SJCRH30 (cell line): ENCODE measurements around the gene TRPV2. TPM values are rescaled to one million over a fixed set of nuclear protein-coding genes. Genes with fewer than 3 reads are reported as not detected.
"Not testable (repeated sequence)": the region's sequence is repeated elsewhere in the genome, so short reads cannot be mapped to it uniquely, and the experiment has no call there.

Experiments
- DNase-seq, 2 experiments: peaks; one replicate each; pipeline ENCODE4 v3.0.0-alpha.2; 2015 to 2020
- H3K27ac ChIP-seq: fragments of 250-450 bp; sonication (Bioruptor Pico); 2 replicates; pipeline ENCODE4 v1.5.1; 2020; ENCODE audit warnings: mild to moderate bottlenecking, moderate library complexity
- H3K27me3 ChIP-seq: fragments of 250-450 bp; sonication (Bioruptor Pico); 2 replicates; pipeline ENCODE4 v1.5.1; 2020; ENCODE audit warnings: mild to moderate bottlenecking, moderate library complexity
- H3K36me3 ChIP-seq: fragments of 250-450 bp; sonication (Bioruptor Pico); 2 replicates; pipeline ENCODE4 v1.5.1; 2020; ENCODE audit warnings: mild to moderate bottlenecking, moderate library complexity
- H3K4me1 ChIP-seq: fragments of 250-450 bp; sonication (Bioruptor Pico); 2 replicates; pipeline ENCODE4 v1.5.1; 2020; ENCODE audit warnings: mild to moderate bottlenecking, moderate library complexity
- H3K4me3 ChIP-seq: fragments of 250-450 bp; sonication (Bioruptor Pico); 2 replicates; pipeline ENCODE4 v1.5.1; 2020; ENCODE audit warnings: mild to moderate bottlenecking, moderate library complexity
- H3K9me3 ChIP-seq: fragments of 250-450 bp; sonication (Bioruptor Pico); replicated peaks from 2 replicates; pipeline ENCODE4 v1.5.1; 2020; ENCODE audit warnings: mild to moderate bottlenecking, moderate library complexity
- total RNA-seq: library from RNA; depleted of rRNA; stranded (reverse); fragments of >200 nt; shearing (Covaris generic); gene quantifications from 2 replicates; pipeline ENCODE4 v1.2.3, GENCODE V29; 2014

The TRPV2 gene
- total RNA-seq, 1 experiment from 2014 or later = 0.42 TPM

DNA sequence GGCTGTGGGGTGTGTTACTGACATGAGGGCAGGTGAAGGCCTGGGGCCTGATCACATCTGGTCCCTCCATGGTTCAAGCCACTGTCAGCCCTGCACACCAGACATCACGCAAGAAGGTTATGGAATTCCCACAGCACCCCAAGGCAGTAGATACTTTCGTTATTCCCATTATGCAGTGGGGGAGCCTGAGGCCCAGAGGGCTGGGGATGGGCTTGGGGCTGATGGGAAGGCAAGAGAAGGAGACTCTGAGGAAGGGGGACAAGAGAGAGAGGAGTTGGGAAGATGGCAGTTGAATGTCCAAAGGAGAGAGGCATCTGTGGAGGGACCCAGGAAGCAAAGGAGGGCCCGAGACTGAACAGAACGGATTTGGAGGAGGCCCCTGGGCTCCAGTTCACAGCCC lies 34.7 kb downstream of the TRPV2 start:
- no peak for DNase-seq
- Histone ChIP-seq H3K27me3 (no peaks in the 10 kb centered on the region), H3K4me3 (no peak overlapping the region), H3K36me3 (peaks cover 37% of the 10 kb centered on the region), H3K9me3 (no peaks in the 10 kb centered on the region), H3K27ac (no peak overlapping the region), H3K4me1 (no peaks in the 10 kb centered on the region)

DNA sequence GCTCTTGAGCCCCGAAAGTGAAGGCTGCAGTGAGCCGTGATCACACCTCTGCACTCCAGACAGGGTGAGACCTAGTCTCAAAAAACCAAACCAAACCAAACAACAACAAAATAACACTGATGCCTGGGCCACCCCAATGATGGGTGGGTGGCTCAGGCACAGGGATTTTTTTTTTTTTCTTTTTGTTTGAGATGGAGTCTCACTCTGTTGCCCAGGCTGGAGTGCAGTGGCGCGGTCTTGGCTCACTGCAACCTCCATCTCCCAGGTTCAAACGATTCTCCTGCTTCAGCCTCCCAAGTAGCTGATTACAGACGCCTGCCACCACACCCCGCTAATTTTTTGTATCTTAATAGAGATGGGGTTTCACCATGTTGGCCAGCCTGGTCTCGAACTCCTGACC lies 36.9 kb downstream of the TRPV2 start:
- not testable (repeated sequence) for DNase-seq, H3K27me3 ChIP-seq, H3K4me1 ChIP-seq, H3K9me3 ChIP-seq, H3K27ac ChIP-seq, H3K4me3 ChIP-seq
- H3K36me3 ChIP-seq = peaks cover 17% of the 10 kb centered on the region

- H3K27me3 ChIP-seq = no peaks in the 10 kb centered on the region
- no peak for DNase-seq
- H3K4me1 ChIP-seq = no peaks in the 10 kb centered on the region
- H3K27ac ChIP-seq = no peak overlapping the region
- no peak overlapping the region for H3K4me3 ChIP-seq
- peaks cover 5% of the 10 kb centered on the region for H3K36me3 ChIP-seq
- no peaks in the 10 kb centered on the region for H3K9me3 ChIP-seq
Observed at GRCh38 chr17:16453493-16453851, 38.1 kb downstream of the TRPV2 start.

DNA sequence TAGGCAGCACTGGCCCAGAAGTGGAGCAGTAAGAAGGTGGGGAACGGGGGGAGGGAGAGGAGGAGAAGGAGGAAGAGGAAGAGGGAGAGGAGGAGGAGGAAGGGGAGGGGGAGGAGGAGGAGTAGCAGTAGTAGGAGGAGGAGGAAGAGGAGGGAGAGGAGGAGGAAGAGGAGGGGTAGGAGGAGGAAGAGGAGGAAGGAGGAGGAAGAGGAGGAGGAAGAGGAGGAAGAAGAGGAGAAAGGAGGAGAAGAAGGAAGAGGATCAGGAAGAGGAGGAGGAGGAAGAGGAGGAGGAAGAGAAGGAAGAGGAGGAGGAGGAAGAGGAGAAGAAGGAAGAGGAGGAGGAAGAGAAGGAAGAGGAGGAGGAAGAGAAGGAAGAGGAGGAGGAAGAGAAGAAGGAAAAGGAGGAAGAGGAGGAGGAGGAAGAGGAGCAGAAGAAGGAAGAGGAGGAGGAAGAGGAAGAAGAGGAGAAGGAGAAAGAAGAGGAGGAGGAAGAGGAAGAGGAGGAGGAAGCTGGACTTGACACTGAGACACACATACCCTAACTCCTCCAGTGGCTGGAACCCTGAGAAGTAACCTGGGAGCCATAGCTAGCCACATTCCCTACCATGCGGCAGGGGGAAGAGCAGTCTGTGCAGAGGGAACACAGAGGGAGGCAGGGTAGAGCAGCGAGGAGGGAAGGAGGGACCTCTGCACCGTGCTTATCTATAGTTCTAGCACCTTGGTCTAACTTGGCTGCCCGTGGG lies 40.8 kb downstream of the TRPV2 start:
- no peaks in the 10 kb centered on the region for H3K4me1 ChIP-seq
- no peak for DNase-seq
- H3K27me3 ChIP-seq = no peaks in the 10 kb centered on the region
- H3K9me3 ChIP-seq = no peaks in the 10 kb centered on the region
- H3K36me3 ChIP-seq = no peaks in the 10 kb centered on the region
- H3K27ac ChIP-seq = no peak overlapping the region
- H3K4me3 ChIP-seq = no peak overlapping the region

GRCh38 chr17:16456742-16457316 lies 41.5 kb downstream of the TRPV2 start:
- Histone ChIP-seq H3K27me3 (no peaks in the 10 kb centered on the region), H3K27ac (no peak overlapping the region), H3K4me3 (no peak overlapping the region), H3K4me1 (no peaks in the 10 kb centered on the region), H3K36me3 (no peaks in the 10 kb centered on the region), H3K9me3 (no peaks in the 10 kb centered on the region)
- peak in 1 of 2 experiments; percentile 56 for DNase-seq

DNA sequence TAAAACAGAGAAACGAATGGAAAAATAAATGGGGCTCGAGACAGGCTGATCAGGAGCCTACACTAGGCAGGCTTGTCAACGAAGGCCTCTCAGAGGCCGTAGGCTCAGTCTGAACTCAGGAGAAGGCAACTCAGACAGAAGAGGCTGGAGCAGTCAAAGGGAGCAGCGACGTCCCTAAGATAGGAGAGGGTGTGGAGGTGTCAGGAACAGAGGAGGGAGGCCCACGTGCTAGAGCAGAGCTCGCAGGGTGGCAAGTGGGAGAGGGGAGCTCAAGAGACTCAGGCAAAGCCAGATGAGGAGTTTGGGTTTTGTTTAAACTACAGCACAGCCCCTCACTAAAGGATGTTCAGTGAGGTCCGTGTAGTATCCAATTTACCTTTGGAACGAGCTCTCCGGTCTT lies 43.9 kb downstream of the TRPV2 start:
- no peak overlapping the region for H3K27ac ChIP-seq
- no peaks in the 10 kb centered on the region for H3K36me3 ChIP-seq
- peaks cover 5% of the 10 kb centered on the region; the same call in 1 of the 2 replicates for H3K4me1 ChIP-seq
- no peaks in the 10 kb centered on the region for H3K27me3 ChIP-seq
- H3K9me3 ChIP-seq = no peaks in the 10 kb centered on the region
- no peak for DNase-seq
- H3K4me3 ChIP-seq = no peak overlapping the region

GRCh38 chr17:16459855-16460550 lies 44.6 kb downstream of the TRPV2 start:
- H3K27me3 ChIP-seq = no peaks in the 10 kb centered on the region
- no peaks in the 10 kb centered on the region for H3K36me3 ChIP-seq
- H3K27ac ChIP-seq = no peak overlapping the region

DNA sequence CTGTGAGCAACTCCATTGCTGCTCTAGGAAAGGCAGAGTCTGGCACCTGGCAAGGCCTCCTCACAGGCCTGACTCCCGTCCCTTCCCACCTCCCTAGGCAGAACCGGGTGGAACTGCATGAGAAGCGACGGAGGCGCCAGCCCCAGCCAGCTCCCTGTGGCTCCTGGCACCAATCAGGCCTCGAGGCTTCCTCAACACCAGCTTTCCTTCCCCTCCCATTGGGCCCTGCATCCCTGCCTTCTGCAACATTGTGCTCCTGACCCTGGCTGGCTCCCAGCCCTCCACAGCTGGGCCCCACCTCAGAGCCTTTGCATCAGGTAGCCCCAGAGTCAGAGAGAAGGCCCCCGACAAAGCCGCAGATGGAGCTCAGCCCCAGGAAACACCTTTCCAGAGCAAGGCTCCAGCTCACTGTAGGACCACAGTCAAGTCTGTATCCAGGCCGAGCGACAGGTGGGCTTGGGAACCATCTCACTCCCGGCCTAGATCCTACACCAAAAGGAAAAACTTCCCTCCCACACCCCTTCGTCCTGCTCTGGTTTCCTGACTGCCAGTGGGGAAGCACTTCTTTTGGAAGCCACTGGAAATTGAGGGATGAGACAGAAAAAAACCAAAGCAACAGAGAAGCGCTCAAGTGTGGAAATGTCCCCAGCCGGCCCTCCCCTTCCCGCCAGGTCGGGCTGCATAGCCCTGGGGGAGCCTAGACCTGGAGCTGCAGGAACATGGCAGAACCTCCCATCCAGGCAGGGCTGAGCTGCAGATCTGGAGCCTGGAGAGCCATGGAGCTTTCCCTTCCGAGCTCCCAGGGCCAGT lies 45.6 kb downstream of the TRPV2 start:
- Histone ChIP-seq H3K9me3 (no peaks in the 10 kb centered on the region), H3K27ac (no peak overlapping the region), H3K36me3 (no peaks in the 10 kb centered on the region), H3K4me1 (peaks cover 5% of the 10 kb centered on the region; the same call in 1 of the 2 replicates), H3K4me3 (no peak overlapping the region), H3K27me3 (no peaks in the 10 kb centered on the region)
- no peak for DNase-seq

More at GRCh38 chr17:16459855-16460550, 44.6 kb downstream of the TRPV2 start:
- H3K4me1 ChIP-seq = peaks cover 5% of the 10 kb centered on the region; the same call in 1 of the 2 replicates
- no peak for DNase-seq
- no peak overlapping the region for H3K4me3 ChIP-seq
- H3K9me3 ChIP-seq = no peaks in the 10 kb centered on the region

DNA sequence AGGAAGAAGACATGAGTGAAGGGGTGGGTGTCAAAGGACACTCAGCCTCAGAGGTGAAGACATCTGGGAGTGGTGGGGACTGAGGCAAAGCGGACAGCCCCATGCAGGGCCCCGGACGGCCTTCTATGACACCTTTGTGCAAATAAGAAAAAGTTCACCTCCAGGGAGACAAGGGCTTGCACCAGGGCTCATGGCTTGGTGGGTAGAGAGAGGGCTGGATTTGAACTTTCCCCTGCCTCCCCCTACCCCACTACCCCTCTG lies 46.2 kb downstream of the TRPV2 start:
- no peak overlapping the region for H3K4me3 ChIP-seq
- H3K4me1 ChIP-seq = peaks cover 5% of the 10 kb centered on the region; the same call in 1 of the 2 replicates
- H3K27ac ChIP-seq = no peak overlapping the region
- no peaks in the 10 kb centered on the region for H3K9me3 ChIP-seq
- no peaks in the 10 kb centered on the region for H3K27me3 ChIP-seq
- DNase-seq = no peak
- H3K36me3 ChIP-seq = no peaks in the 10 kb centered on the region

DNA sequence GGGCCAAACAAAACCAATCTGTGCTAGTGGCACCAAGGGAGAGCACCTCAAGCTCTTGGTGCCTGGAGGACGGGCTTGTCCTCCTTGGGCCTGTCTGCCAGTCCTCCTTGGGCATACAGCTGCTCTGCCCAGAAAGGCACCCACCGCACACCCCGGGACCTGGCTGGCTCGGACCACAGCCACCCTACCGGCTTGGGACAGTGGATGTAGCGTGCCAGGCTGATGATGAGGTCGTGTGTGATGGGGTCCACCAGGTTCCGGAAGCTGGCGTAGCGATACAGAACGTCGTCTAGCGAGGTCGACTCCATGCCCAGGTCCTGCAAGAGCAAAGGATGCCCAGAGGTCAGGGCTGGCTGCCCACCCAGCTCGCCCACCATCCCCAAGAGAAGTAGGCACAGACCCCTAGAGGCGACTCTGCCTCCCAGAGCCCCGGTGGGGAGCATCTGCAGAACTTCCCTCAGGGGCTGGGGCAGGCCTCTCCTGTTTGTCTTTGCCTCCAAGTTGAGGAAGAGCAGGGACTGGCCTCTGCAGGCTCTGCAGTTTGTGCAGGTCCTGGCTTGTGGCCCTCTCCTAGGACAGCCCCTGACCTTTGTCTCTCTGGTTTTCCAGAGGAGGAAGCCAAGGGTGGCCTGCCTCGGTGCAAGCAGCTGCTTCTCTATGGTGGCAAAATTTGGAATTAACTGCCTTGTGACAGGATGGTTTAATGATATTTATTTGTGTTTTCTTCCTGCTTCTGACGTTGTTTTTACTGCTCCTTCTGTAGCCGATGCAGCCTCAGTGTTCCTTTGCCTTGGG lies 46.9 kb downstream of the TRPV2 start:
- Histone ChIP-seq H3K27me3 (no peaks in the 10 kb centered on the region), H3K4me1 (peaks cover 5% of the 10 kb centered on the region; the same call in 1 of the 2 replicates), H3K27ac (no peak overlapping the region), H3K36me3 (no peaks in the 10 kb centered on the region), H3K4me3 (no peak overlapping the region), H3K9me3 (no peaks in the 10 kb centered on the region)
- DNase-seq = no peak

DNA sequence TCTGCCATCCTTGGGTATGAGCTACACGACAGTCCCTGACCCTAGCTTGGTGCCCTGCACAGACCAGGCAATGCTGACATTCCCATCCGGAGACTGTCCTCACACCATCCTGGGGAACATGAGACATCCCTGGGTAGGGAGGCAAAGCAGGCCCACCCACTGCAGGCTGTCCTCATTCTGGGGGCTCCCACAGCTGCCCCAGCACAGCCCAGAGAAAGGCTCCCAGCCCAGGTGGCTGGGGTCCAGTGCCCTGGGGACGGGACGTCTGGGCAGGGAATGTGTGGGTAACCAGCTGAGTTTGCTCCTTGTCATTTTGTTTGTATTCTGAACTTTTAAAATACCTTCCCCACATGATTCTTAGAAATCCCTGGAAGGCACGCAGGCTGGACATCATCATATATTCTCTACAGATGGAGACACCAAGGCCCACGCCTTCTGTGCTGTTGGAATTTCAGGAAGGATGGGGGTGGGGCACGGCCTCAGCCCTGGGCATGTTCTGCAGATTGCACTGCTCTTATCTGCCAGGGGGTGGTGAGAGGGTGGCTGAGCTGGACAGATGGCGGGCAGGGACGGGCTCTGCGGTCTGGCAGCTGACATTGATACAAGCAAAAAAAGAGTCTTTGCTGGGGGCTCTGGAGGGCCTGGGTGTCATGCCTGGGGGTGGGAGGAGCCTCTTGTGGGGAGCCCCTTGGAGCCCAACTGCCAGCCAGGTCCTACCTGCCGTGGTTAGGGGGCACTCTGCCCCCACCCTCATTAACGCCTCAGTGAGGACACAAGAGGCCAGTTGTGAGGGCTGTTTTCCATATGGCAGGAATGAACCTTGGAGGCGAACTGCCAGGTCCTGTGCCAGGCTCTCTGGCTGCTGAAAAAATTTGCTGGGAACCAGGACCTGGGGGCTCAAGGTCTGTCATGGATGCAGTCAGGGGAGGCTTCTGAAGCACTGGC lies 48.3 kb downstream of the TRPV2 start:
- Histone ChIP-seq H3K9me3 (no peaks in the 10 kb centered on the region), H3K27ac (no peak overlapping the region), H3K4me3 (no peak overlapping the region), H3K4me1 (peaks cover 5% of the 10 kb centered on the region; the same call in 1 of the 2 replicates), H3K36me3 (no peaks in the 10 kb centered on the region), H3K27me3 (no peaks in the 10 kb centered on the region)
- DNase-seq = peak; percentile 58 to 66

DNA sequence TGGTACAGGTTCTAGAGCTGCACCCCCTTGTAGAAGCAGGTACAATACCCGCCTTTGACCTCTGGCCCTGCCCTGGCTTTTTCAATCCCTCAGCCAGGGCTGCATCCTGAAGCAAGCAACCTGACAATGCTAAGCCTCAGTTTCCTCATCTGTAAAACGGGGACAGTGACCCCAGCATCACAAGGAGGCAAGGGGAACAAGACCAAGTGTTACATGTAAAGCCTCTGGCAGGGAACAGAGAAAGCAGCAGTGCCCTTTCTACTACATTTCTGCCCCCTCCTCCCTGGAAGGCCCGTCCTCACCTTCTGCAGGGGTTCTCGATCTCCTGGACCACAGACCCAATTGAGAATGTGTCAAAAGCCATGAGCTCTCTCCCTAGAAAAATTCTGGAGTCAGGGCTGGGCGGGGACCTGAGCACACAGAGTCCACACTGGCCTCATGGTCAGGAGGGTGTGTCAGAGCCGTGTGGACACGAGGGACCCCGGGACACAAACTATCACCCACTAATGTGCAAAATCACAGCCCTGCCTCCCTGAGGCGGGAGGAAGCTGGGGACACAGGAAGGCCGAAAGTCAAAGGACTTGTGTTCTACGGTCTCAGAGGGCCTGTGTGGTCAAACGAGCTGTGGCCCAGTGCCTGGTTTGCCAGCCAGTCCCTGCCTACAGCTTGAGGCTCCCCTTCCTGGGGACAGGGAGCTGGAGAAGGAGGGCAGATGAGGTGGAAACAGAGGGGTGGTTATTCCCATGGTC lies 49.1 kb downstream of the TRPV2 start:
- no peak for DNase-seq
- H3K36me3 ChIP-seq = no peaks in the 10 kb centered on the region
- H3K9me3 ChIP-seq = no peaks in the 10 kb centered on the region
- no peaks in the 10 kb centered on the region for H3K27me3 ChIP-seq
- peaks cover 6% of the 10 kb centered on the region; the same call in 1 of the 2 replicates for H3K4me1 ChIP-seq
- no peak overlapping the region for H3K27ac ChIP-seq
- H3K4me3 ChIP-seq = no peak overlapping the region

- H3K27me3 ChIP-seq = no peaks in the 10 kb centered on the region
- no peaks in the 10 kb centered on the region for H3K36me3 ChIP-seq
- H3K4me3 ChIP-seq = no peak overlapping the region
- DNase-seq = no peak
- H3K9me3 ChIP-seq = no peaks in the 10 kb centered on the region
- H3K27ac ChIP-seq = no peak overlapping the region
- H3K4me1 ChIP-seq = peaks cover 11% of the 10 kb centered on the region
Observed at GRCh38 chr17:16465052-16465312, 49.6 kb downstream of the TRPV2 start.
